HG02840 (cell line): ENCODE measurements around the gene HOOK2.

Source experiments
- ATAC-seq: cut with Tn5 transposase; IDR thresholded peaks from one replicate; pipeline ENCODE4 v1.9.1; 2021; ENCODE audit warnings: mild to moderate bottlenecking, moderate library complexity, moderate number of reproducible peaks; ENCODE audit not compliant: unreplicated experiment, low FRiP score

Gene HOOK2

GRCh38 chr19:12794196-12794941 is 19.0 kb upstream of the HOOK2 start:
- no peak for ATAC-seq

GRCh38 chr19:12793290-12794195 is 18.2 kb upstream of the HOOK2 start:
- no peak for ATAC-seq

GRCh38 chr19:12792853-12793289 is 17.5 kb upstream of the HOOK2 start:
- ATAC-seq: no peak

GRCh38 chr19:12792051-12792852 is 16.9 kb upstream of the HOOK2 start:
- no peak for ATAC-seq

- peak; percentile 30 for ATAC-seq
Measured at GRCh38 chr19:12791345-12792050, 16.1 kb upstream of the HOOK2 start, which contains the start of gene JUNB. TSS of gene JUNB (plus strand) at chr19:12791486. CDS start at chr19:12791772, 286 bp downstream.

GRCh38 chr19:12790628-12791344 is 15.4 kb upstream of the HOOK2 start:
- ATAC-seq: no peak

GRCh38 chr19:12789904-12790619 is 14.7 kb upstream of the HOOK2 start:
- peak; percentile 33 for ATAC-seq

GRCh38 chr19:12789098-12789903 is 13.9 kb upstream of the HOOK2 start:
- no peak for ATAC-seq

GRCh38 chr19:12788682-12789097 is 13.3 kb upstream of the HOOK2 start:
- no peak for ATAC-seq

- no peak for ATAC-seq
Measured at GRCh38 chr19:12788042-12788681, 12.8 kb upstream of the HOOK2 start.

GRCh38 chr19:12787458-12787857 is 12.1 kb upstream of the HOOK2 start:
- no peak for ATAC-seq

GRCh38 chr19:12786952-12787351 is 11.6 kb upstream of the HOOK2 start:
- no peak for ATAC-seq

- no peak for ATAC-seq
Measured at GRCh38 chr19:12786141-12786870, 11.0 kb upstream of the HOOK2 start.

- ATAC-seq: no peak
Measured at GRCh38 chr19:12785431-12786031, 10.2 kb upstream of the HOOK2 start.

- ATAC-seq: no peak
Measured at GRCh38 chr19:12784871-12785430, 9.6 kb upstream of the HOOK2 start.

GRCh38 chr19:12784394-12784870 is 9.1 kb upstream of the HOOK2 start:
- no peak for ATAC-seq
